GM06990 (cell line): ENCODE measurements around the gene DDX24.

Experiments used
- DNase-seq: peaks from one replicate; pipeline ENCODE4 v3.0.0-alpha.2; 2011; ENCODE audit not compliant: insufficient read length; ENCODE audit errors: extremely low read depth
- H3K27me3 ChIP-seq: replicated peaks from 2 replicates; pipeline ENCODE4 v1.6.0; 2011; ENCODE audit warnings: low read length; ENCODE audit not compliant: control insufficient read depth, insufficient read depth
- H3K36me3 ChIP-seq: 2 replicates; pipeline ENCODE4 v1.5.1; 2011; ENCODE audit warnings: low read length; ENCODE audit not compliant: control insufficient read depth, insufficient read depth
- H3K4me3 ChIP-seq: replicated peaks from 2 replicates; pipeline ENCODE4 v1.5.1; 2011; ENCODE audit warnings: low read depth, mild to moderate bottlenecking, control low read depth, low read length
- TF ChIP-seq, protein P1 (sequence below): IDR thresholded peaks from 2 replicates; pipeline ENCODE4 v1.5.1; 2011; ENCODE audit warnings: low read length, control low read depth, mild to moderate bottlenecking, inconsistent platforms; ENCODE audit not compliant: insufficient read depth, poor library complexity, severe bottlenecking

Gene DDX24

DNA sequence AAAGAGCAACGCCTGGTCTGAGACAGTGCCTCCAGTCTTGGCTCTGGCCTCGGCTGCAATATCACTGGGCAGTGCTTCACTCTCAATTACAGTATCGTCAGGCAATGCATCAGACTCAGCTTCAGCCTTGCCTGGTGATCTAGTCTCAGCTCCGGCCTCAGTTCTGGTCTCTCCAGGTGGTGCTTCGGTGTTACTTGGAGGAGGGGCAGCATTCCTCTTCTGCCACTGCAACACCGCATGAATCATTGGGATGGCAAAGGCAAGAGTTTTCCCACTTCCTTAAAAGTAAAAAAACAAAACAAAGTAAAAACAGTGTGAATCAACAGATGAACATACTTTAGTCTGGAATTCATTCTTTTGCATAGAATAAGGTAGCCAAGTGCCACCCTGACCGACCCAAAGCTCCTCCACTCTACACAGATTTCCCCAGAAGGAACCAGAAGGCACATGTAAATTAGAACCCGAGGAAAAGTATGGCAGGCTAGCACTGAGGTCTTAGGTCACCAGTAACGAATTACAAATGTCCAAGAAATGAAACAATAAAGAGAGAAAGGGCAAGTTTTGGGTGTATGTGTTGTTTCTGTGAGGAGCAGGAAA is 18.6 kb downstream of the DDX24 start:
- TF ChIP-seq, protein P1, sequence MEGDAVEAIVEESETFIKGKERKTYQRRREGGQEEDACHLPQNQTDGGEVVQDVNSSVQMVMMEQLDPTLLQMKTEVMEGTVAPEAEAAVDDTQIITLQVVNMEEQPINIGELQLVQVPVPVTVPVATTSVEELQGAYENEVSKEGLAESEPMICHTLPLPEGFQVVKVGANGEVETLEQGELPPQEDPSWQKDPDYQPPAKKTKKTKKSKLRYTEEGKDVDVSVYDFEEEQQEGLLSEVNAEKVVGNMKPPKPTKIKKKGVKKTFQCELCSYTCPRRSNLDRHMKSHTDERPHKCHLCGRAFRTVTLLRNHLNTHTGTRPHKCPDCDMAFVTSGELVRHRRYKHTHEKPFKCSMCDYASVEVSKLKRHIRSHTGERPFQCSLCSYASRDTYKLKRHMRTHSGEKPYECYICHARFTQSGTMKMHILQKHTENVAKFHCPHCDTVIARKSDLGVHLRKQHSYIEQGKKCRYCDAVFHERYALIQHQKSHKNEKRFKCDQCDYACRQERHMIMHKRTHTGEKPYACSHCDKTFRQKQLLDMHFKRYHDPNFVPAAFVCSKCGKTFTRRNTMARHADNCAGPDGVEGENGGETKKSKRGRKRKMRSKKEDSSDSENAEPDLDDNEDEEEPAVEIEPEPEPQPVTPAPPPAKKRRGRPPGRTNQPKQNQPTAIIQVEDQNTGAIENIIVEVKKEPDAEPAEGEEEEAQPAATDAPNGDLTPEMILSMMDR: no peak
- Histone ChIP-seq H3K27me3 (no peaks in the 10 kb centered on the region), H3K4me3 (no peak overlapping the region), H3K36me3 (peaks cover 19% of the 10 kb centered on the region)
- no peak for DNase-seq

GRCh38 chr14:94059998-94060397 is 21.0 kb downstream of the DDX24 start:
- peaks cover 23% of the 10 kb centered on the region for H3K36me3 ChIP-seq
- TF ChIP-seq, protein P1: no peak
- no peak overlapping the region for H3K4me3 ChIP-seq

GRCh38 chr14:94058674-94059138 is 22.3 kb downstream of the DDX24 start:
- no peak for DNase-seq
- TF ChIP-seq, protein P1: no peak
- Histone ChIP-seq H3K36me3 (peaks cover 30% of the 10 kb centered on the region), H3K4me3 (no peak overlapping the region), H3K27me3 (no peaks in the 10 kb centered on the region)

More at GRCh38 chr14:94059998-94060397, 21.0 kb downstream of the DDX24 start:
- H3K27me3 ChIP-seq: no peaks in the 10 kb centered on the region
- DNase-seq: no peak

DNA sequence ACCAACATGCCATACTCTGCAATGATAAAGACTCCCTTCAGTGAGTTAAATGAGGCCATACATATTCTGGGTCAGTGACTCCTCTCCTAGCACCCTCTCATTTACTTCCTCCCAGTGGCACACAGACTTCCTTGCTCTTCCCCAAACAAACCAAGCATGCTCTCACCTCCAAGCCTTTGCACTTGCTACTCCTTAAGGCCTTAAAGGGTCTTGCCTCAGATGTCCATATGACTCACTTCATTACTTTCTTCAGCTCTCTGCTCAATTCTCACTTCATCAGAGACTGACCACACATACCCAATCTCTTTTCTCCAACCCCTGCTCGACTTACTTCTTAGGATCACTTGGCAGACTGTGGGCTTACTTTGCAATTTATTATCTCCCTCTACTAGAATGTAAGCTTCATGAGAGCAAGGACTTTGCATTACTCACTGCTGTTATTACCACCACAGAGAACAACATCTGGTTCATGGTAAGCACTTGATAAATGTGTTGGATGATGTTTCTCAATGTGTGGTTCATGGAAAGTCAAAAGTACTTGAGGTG is 22.8 kb downstream of the DDX24 start:
- H3K36me3 ChIP-seq: peaks cover 30% of the 10 kb centered on the region
- no peaks in the 10 kb centered on the region for H3K27me3 ChIP-seq
- H3K4me3 ChIP-seq: no peak overlapping the region
- TF ChIP-seq, protein P1: no peak
- DNase-seq: no peak

DNA sequence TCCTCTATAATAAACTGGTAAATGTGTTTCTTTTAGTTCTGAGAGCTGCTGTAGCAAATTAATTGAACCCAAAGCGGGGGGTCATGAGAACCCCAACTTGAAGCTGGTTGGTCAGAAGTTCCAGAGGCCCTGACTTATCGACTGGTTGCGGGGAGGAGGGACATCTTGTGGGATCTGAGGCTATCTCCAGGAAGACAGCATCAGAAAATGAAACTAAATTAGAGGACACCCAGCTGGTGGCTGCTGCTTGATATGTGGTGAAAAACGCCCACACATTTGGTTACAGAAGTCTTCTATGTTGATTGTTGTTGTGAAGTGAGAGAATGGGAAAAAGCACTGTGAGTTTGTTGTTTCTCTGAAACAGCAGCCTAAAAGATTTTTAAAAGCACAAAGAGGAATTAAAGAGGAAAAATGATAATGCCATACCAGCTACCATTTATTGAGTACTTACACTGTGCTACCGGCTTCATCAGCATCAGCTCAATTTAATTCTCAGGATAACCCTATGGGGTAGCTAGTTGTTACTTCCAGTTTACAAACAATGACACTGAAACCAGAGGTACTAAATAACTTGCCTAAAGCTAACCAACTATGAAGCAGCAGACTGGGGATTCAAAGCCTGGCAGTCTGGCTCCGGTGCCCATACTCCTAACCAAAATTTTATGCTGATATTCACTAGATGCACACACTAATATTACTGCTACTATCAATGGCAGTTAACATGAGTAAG is 24.3 kb downstream of the DDX24 start:
- peaks cover 33% of the 10 kb centered on the region for H3K36me3 ChIP-seq
- TF ChIP-seq, protein P1: no peak
- H3K4me3 ChIP-seq: no peak overlapping the region
- no peak for DNase-seq
- H3K27me3 ChIP-seq: no peaks in the 10 kb centered on the region
